OCI-LY3 (cell line): ENCODE measurements around the gene PDE1A.

Source experiments
- H2AFZ ChIP-seq: fragments of 200-600, 300-600 bp; shearing (Covaris generic); 2 replicates; pipeline ENCODE4 v1.6.0; 2014; ENCODE audit warnings: antibody characterized with exemption, low read depth, low read length
- H3K27ac ChIP-seq: fragments of 200-600, 300-600 bp; sonication (generic); 2 replicates; pipeline ENCODE4 v1.5.1; 2014; ENCODE audit warnings: mild to moderate bottlenecking, low read length, moderate library complexity, mixed read lengths
- H3K27me3 ChIP-seq: fragments of 200-600, 300-600 bp; sonication (generic); 2 replicates; pipeline ENCODE4 v1.6.1; 2014; ENCODE audit warnings: low read depth, low read length, mixed read lengths
- H3K36me3 ChIP-seq: fragments of 200-600, 300-600 bp; sonication (generic); replicated peaks from 2 replicates; pipeline ENCODE3; 2014; ENCODE audit warnings: low read depth, low read length, mixed read lengths
- H3K4me1 ChIP-seq: fragments of 300-600, 200-600 bp; sonication (generic); 2 replicates; pipeline ENCODE4 v1.6.1; 2014; ENCODE audit warnings: low read length, mixed read lengths
- H3K4me2 ChIP-seq: fragments of 200-600, 300-600 bp; sonication (generic); 2 replicates; pipeline ENCODE4 v1.6.1; 2014; ENCODE audit warnings: low read length, mixed read lengths
- H3K4me3 ChIP-seq: fragments of 300-600, 200-600 bp; sonication (generic); 2 replicates; pipeline ENCODE4 v1.5.1; 2014; ENCODE audit warnings: antibody characterized with exemption, mild to moderate bottlenecking, low read length, moderate library complexity
- H3K79me2 ChIP-seq: fragments of 300-600, 200-600 bp; shearing (Covaris generic); 2 replicates; pipeline ENCODE4 v1.6.1; 2014; ENCODE audit warnings: mild to moderate bottlenecking, low read length, mixed read lengths
- H3K9ac ChIP-seq: fragments of 300-600, 200-600 bp; shearing (Covaris generic); 2 replicates; pipeline ENCODE4 v1.6.0; 2014; ENCODE audit warnings: mild to moderate bottlenecking, low read length, moderate library complexity
- H3K9me3 ChIP-seq: fragments of 200-600, 300-600 bp; shearing (Covaris generic); 2 replicates; pipeline ENCODE4 v1.6.1; 2014; ENCODE audit warnings: low read length, mixed read lengths; ENCODE audit not compliant: insufficient read depth
- H4K20me1 ChIP-seq: fragments of 200-600, 300-600 bp; sonication (generic); 2 replicates; pipeline ENCODE4 v1.6.1; 2016; ENCODE audit warnings: low read length, mixed read lengths; ENCODE audit not compliant: insufficient read depth
- EZH2phosphoT487 ChIP-seq: fragments of 200-600 bp; shearing (Covaris generic); IDR thresholded peaks from 2 replicates; pipeline ENCODE4 v1.6.1; 2018; ENCODE audit warnings: antibody characterized with exemption, mixed run types, low read depth
- TF ChIP-seq, protein P1 (sequence below): fragments of 200-600, 300-600 bp; sonication (generic); IDR thresholded peaks from 2 replicates; pipeline ENCODE4 v1.5.1; 2014; ENCODE audit warnings: antibody characterized with exemption, low read length, low read depth

Gene PDE1A

GRCh38 chr2:182452456-182452990 lies 25.7 kb upstream of the PDE1A start:
- H3K36me3 ChIP-seq = no peaks in the 10 kb centered on the region
- H3K4me1 ChIP-seq = no peaks in the 10 kb centered on the region
- H3K4me2 ChIP-seq = no peak overlapping the region
- TF ChIP-seq, protein P1, sequence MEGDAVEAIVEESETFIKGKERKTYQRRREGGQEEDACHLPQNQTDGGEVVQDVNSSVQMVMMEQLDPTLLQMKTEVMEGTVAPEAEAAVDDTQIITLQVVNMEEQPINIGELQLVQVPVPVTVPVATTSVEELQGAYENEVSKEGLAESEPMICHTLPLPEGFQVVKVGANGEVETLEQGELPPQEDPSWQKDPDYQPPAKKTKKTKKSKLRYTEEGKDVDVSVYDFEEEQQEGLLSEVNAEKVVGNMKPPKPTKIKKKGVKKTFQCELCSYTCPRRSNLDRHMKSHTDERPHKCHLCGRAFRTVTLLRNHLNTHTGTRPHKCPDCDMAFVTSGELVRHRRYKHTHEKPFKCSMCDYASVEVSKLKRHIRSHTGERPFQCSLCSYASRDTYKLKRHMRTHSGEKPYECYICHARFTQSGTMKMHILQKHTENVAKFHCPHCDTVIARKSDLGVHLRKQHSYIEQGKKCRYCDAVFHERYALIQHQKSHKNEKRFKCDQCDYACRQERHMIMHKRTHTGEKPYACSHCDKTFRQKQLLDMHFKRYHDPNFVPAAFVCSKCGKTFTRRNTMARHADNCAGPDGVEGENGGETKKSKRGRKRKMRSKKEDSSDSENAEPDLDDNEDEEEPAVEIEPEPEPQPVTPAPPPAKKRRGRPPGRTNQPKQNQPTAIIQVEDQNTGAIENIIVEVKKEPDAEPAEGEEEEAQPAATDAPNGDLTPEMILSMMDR = no peak
- TF ChIP-seq EZH2phosphoT487 = no peak
- no peaks in the 10 kb centered on the region for H3K9me3 ChIP-seq
- H4K20me1 ChIP-seq = no peaks in the 10 kb centered on the region
- H3K79me2 ChIP-seq = no peaks in the 10 kb centered on the region
- no peak overlapping the region for H3K4me3 ChIP-seq
- no peak overlapping the region for H2AFZ ChIP-seq
- no peaks in the 10 kb centered on the region for H3K27me3 ChIP-seq
- H3K27ac ChIP-seq = no peak overlapping the region
- H3K9ac ChIP-seq = no peak overlapping the region

GRCh38 chr2:182448371-182448770 lies 21.5 kb upstream of the PDE1A start:
- TF ChIP-seq, protein P1 = no peak
- TF ChIP-seq EZH2phosphoT487 = no peak
- no peaks in the 10 kb centered on the region for H3K79me2 ChIP-seq
- H3K36me3 ChIP-seq = no peaks in the 10 kb centered on the region
- no peaks in the 10 kb centered on the region for H3K4me1 ChIP-seq
- no peak overlapping the region for H3K4me2 ChIP-seq
- no peaks in the 10 kb centered on the region for H3K27me3 ChIP-seq
- H3K9me3 ChIP-seq = no peaks in the 10 kb centered on the region
- H2AFZ ChIP-seq = no peak overlapping the region
- no peak overlapping the region for H3K27ac ChIP-seq
- H3K4me3 ChIP-seq = no peak overlapping the region
- no peak overlapping the region for H3K9ac ChIP-seq
- H4K20me1 ChIP-seq = no peaks in the 10 kb centered on the region

GRCh38 chr2:182447863-182448262 lies 21.0 kb upstream of the PDE1A start:
- H3K36me3 ChIP-seq = no peaks in the 10 kb centered on the region

DNA sequence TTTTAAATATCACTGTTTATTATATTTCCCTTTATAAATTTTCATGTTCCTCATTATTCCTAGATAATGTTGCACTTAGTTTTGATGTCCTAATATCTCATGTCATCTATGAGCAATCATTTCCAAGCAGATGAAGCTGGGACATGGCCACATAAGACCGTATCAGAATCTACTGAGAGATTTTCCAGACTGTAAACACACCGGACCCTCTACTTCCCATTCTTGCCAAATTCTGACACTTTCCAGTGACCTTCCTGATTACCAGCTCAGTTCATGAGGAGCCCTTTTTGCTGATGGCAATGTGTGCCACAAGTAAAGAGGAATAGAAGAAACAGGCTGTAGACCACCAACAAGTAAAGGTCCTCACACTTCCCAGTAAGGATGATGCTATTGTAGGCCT lies 20.3 kb upstream of the PDE1A start:
- H3K4me1 ChIP-seq = no peaks in the 10 kb centered on the region
- H4K20me1 ChIP-seq = no peaks in the 10 kb centered on the region
- no peak overlapping the region for H2AFZ ChIP-seq
- H3K79me2 ChIP-seq = no peaks in the 10 kb centered on the region
- no peak overlapping the region for H3K9ac ChIP-seq
- no peaks in the 10 kb centered on the region for H3K27me3 ChIP-seq
- no peak overlapping the region for H3K4me3 ChIP-seq
- no peak for TF ChIP-seq EZH2phosphoT487
- TF ChIP-seq, protein P1 = no peak
- no peaks in the 10 kb centered on the region for H3K9me3 ChIP-seq
- H3K36me3 ChIP-seq = no peaks in the 10 kb centered on the region
- H3K27ac ChIP-seq = no peak overlapping the region
- H3K4me2 ChIP-seq = no peak overlapping the region

More at GRCh38 chr2:182447863-182448262, 21.0 kb upstream of the PDE1A start:
- no peaks in the 10 kb centered on the region for H4K20me1 ChIP-seq
- no peaks in the 10 kb centered on the region for H3K9me3 ChIP-seq
- TF ChIP-seq, protein P1 = no peak
- no peak for TF ChIP-seq EZH2phosphoT487
- no peak overlapping the region for H2AFZ ChIP-seq
- no peak overlapping the region for H3K4me3 ChIP-seq
- no peak overlapping the region for H3K4me2 ChIP-seq
- H3K4me1 ChIP-seq = no peaks in the 10 kb centered on the region
- no peak overlapping the region for H3K27ac ChIP-seq
- H3K27me3 ChIP-seq = no peaks in the 10 kb centered on the region
- H3K79me2 ChIP-seq = no peaks in the 10 kb centered on the region
- no peak overlapping the region for H3K9ac ChIP-seq
